Kidney (tissue), 14 donors: ENCODE results near the gene OLA1. TPM values are rescaled to one million over a fixed set of nuclear protein-coding genes. Genes with fewer than 3 reads are reported as not detected.
"Not testable (repeated sequence)": the region's sequence is repeated elsewhere in the genome, so short reads cannot be mapped to it uniquely, and the experiment has no call there.

Experiments used
- DNase-seq, 5 donors: peaks; one replicate each; pipeline ENCODE4 v3.0.0-alpha.2; 2013 to 2020
- FAIRE-seq: peaks from 2 replicates; lab custom pipeline; 2012; peaks lifted over from hg19 to GRCh38; lab: Jason Lieb, UNC
- H3K27ac ChIP-seq, 2 donors: one replicate each; pipeline ENCODE4 v1.7.0; 2013; ENCODE audit warnings: low read depth in 2 of 2, low read length in 2 of 2, inconsistent platforms in 1 of 2
- H3K27me3 ChIP-seq: one replicate; pipeline ENCODE4 v1.7.1; 2013; ENCODE audit warnings: low read length, inconsistent platforms; ENCODE audit not compliant: control insufficient read depth, insufficient read depth
- H3K36me3 ChIP-seq, 3 donors: one replicate each; pipeline versions ENCODE4 v1.7.0 to v1.7.1; 2013; ENCODE audit warnings: low read length in 3 of 3, control low read depth in 1 of 3, inconsistent platforms in 1 of 3; ENCODE audit not compliant: insufficient read depth in 3 of 3, control insufficient read depth in 2 of 3
- H3K4me1 ChIP-seq, 3 donors: one replicate each; pipeline versions ENCODE4 v1.7.0 to v1.7.1; 2013; ENCODE audit warnings: low read length in 3 of 3, inconsistent platforms in 1 of 3, low read depth in 1 of 3; ENCODE audit not compliant: control insufficient read depth in 2 of 3, insufficient read depth in 2 of 3
- H3K4me3 ChIP-seq, 3 donors: one replicate each; pipeline versions ENCODE4 v1.7.0 to v1.8.1; 2013; ENCODE audit warnings: low read length in 3 of 3, control low read depth in 1 of 3, inconsistent platforms in 1 of 3
- H3K9ac ChIP-seq, 3 donors: one replicate each; pipeline versions ENCODE4 v1.7.0 to v1.7.1; 2013; ENCODE audit warnings: low read length in 3 of 3, control low read depth in 1 of 3, inconsistent platforms in 1 of 3
- H3K9me3 ChIP-seq, 3 donors: one replicate each; pipeline versions ENCODE4 v1.7.0 to v1.7.1; 2013; ENCODE audit warnings: low read length in 3 of 3, control low read depth in 1 of 3, inconsistent platforms in 1 of 3; ENCODE audit not compliant: control insufficient read depth in 2 of 3, insufficient read depth in 1 of 3
- CTCF ChIP-seq: IDR thresholded peaks from 3 replicates; pipeline ENCODE4 v1.5.1; 2012; ENCODE audit warnings: mild to moderate bottlenecking, moderate library complexity, borderline replicate concordance; ENCODE audit not compliant: insufficient read depth; ENCODE audit errors: extremely low read depth
- intact Hi-C: fragments of 100-400 bp; cut with DNase I; formaldehyde crosslinking; loops from one replicate; pipeline ENCODE4 v1.11.1; 2022
- polyA plus RNA-seq: library from polyadenylated mRNA; stranded (reverse); fragments of 350-450 nt; fragmentation: Illumina TruSeq; extraction: RNeasy Lipid Tissue Mini Kit (QIAGEN cat#74804); gene quantifications from one replicate; pipeline ENCODE4 v1.2.3, GENCODE V29; 2014; ENCODE audit warnings: low read depth, low replicate concordance; ENCODE audit not compliant: insufficient read depth
- total RNA-seq: library from RNA; stranded (reverse); fragmentation: NEBNext Ultra II Directional; extraction: Animal tissue kit (Norgen Biotek cat#: 25700); gene quantifications from one replicate; pipeline ENCODE4 v1.2.1, GENCODE V29; 2021
- donor health status: control.
- donor health status: control.
- donor health status: control.
- donor health status: control.
- donor health status: control.
- donor health status: DM: yes; HTN: yes; CAD: no.
- donor health status: Normal renal cell carcinoma (clear cell type).

OLA1 gene
- total and polyA plus RNA-seq, 2 donors from 2014 or later: 64.2 to 90.0 TPM

- DNase-seq (no peak), FAIRE-seq (no peak)
- Histone ChIP-seq H3K9me3 (no peaks in the 10 kb centered on the region), H3K4me1 (no peaks in the 10 kb centered on the region), H3K36me3 (no peaks in the 10 kb centered on the region), H3K9ac (no peak overlapping the region), H3K27me3 (no peaks in the 10 kb centered on the region), H3K27ac (no peak overlapping the region), H3K4me3 (no peak overlapping the region)
- TF ChIP-seq CTCF: no peak
- intact Hi-C loops: no loop called here
These were observed 34.1 kb upstream of the OLA1 start for GRCh38 chr2:174282441-174282840.

GRCh38 chr2:174281736-174282135, 33.4 kb upstream of the OLA1 start:
- no peaks in the 10 kb centered on the region for H3K36me3 ChIP-seq
- no peaks in the 10 kb centered on the region for H3K27me3 ChIP-seq
- H3K27ac ChIP-seq: no peak overlapping the region
- H3K9ac ChIP-seq: no peak overlapping the region
- intact Hi-C loops: no loop called here
- DNase-seq: no peak
- no peak for TF ChIP-seq CTCF
- no peak for FAIRE-seq
- no peak overlapping the region for H3K4me3 ChIP-seq
- H3K9me3 ChIP-seq: no peaks in the 10 kb centered on the region
- H3K4me1 ChIP-seq: no peaks in the 10 kb centered on the region

GRCh38 chr2:174280596-174280995, 32.3 kb upstream of the OLA1 start:
- Histone ChIP-seq H3K9me3 (no peaks in the 10 kb centered on the region), H3K9ac (no peak overlapping the region), H3K4me3 (no peak overlapping the region), H3K27me3 (no peaks in the 10 kb centered on the region), H3K27ac (no peak overlapping the region), H3K36me3 (no peaks in the 10 kb centered on the region), H3K4me1 (no peaks in the 10 kb centered on the region)
- DNase-seq (peak in 3 of 5 donors; percentile 13 to 20 (median 14)), FAIRE-seq (no peak)
- TF ChIP-seq CTCF: no peak
- intact Hi-C loops: no loop called here

- H3K9ac ChIP-seq, intact Hi-C loops, H3K4me1 ChIP-seq, H3K36me3 ChIP-seq, H3K4me3 ChIP-seq, H3K27me3 ChIP-seq, DNase-seq, H3K9me3 ChIP-seq, FAIRE-seq, H3K27ac ChIP-seq: not testable (repeated sequence)
These were observed 21.9 kb upstream of the OLA1 start for GRCh38 chr2:174270263-174270662.
